ENCODE measurements around the gene CIDEB. TPM values are rescaled to one million over a fixed set of nuclear protein-coding genes. Genes with fewer than 3 reads are reported as not detected.

CIDEB gene
- total and polyA plus RNA-seq, 2 of the 13 experiments (the other 11 are each of a cell fraction or from before 2014, with no cell fraction given): 35.8 to 110 TPM

- no peak for TF ChIP-seq ATAD3A (CRISPR knock-in tag; IDR thresholded peaks at IDR 0.05)
- TF ChIP-seq MAZ (IDR thresholded peaks at IDR 0.05; ENCODE audit: borderline replicate concordance, low read depth, low read length): no peak
- TF ChIP-seq MAZ (CRISPR knock-in tag; IDR thresholded peaks at IDR 0.05; ENCODE audit: low read depth): no peak
- TF ChIP-seq ZSCAN30 (CRISPR knock-in tag; IDR thresholded peaks at IDR 0.05): no peak
- TF ChIP-seq ZMYM3 (CRISPR knock-in tag; IDR thresholded peaks at IDR 0.05): peak; percentile 52; the same call in 1 of the 2 replicates
- TF ChIP-seq SAP130 (CRISPR knock-in tag; IDR thresholded peaks at IDR 0.05; ENCODE audit: low read depth): no peak
- TF ChIP-seq HIC2 (CRISPR knock-in tag; IDR thresholded peaks at IDR 0.05; ENCODE audit: low read depth): peak; percentile 93; the same call in 1 of the 2 replicates
- TF ChIP-seq ZNF704 (CRISPR knock-in tag; IDR thresholded peaks at IDR 0.05; ENCODE audit: borderline replicate concordance): 0 out of 2 replicates have a peak, but pooled peaks have one; percentile 32
- TF ChIP-seq SRY (CRISPR knock-in tag; IDR thresholded peaks at IDR 0.05): no peak
- TF ChIP-seq, protein P1, sequence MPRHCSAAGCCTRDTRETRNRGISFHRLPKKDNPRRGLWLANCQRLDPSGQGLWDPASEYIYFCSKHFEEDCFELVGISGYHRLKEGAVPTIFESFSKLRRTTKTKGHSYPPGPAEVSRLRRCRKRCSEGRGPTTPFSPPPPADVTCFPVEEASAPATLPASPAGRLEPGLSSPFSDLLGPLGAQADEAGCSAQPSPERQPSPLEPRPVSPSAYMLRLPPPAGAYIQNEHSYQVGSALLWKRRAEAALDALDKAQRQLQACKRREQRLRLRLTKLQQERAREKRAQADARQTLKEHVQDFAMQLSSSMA (CRISPR knock-in tag; IDR thresholded peaks at IDR 0.05): no peak
- TF ChIP-seq BRCA1 (CRISPR knock-in tag; IDR thresholded peaks at IDR 0.05): no peak
- 0 out of 2 replicates have a peak, but pooled peaks have one; percentile 19 for TF ChIP-seq ZNF768 (CRISPR knock-in tag; IDR thresholded peaks at IDR 0.05)
- no peak for TF ChIP-seq ZNF205 (CRISPR knock-in tag; IDR thresholded peaks at IDR 0.05)
- no peak for TF ChIP-seq ASH2L (IDR thresholded peaks at IDR 0.05; ENCODE audit: insufficient read length, low read depth, low read length)
- TF ChIP-seq, protein P2, sequence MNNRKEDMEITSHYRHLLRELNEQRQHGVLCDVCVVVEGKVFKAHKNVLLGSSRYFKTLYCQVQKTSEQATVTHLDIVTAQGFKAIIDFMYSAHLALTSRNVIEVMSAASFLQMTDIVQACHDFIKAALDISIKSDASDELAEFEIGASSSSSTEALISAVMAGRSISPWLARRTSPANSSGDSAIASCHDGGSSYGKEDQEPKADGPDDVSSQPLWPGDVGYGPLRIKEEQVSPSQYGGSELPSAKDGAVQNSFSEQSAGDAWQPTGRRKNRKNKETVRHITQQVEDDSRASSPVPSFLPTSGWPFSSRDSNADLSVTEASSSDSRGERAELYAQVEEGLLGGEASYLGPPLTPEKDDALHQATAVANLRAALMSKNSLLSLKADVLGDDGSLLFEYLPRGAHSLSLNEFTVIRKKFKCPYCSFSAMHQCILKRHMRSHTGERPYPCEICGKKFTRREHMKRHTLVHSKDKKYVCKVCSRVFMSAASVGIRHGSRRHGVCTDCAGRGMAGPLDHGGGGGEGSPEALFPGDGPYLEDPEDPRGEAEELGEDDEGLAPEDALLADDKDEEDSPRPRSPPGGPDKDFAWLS (CRISPR knock-in tag; IDR thresholded peaks at IDR 0.05; ENCODE audit: borderline replicate concordance): no peak
- TF ChIP-seq, protein P3, sequence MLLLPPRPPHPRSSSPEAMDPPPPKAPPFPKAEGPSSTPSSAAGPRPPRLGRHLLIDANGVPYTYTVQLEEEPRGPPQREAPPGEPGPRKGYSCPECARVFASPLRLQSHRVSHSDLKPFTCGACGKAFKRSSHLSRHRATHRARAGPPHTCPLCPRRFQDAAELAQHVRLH (CRISPR knock-in tag; IDR thresholded peaks at IDR 0.05; ENCODE audit: borderline replicate concordance, low read depth): no peak
- TF ChIP-seq KAT7 (CRISPR knock-in tag; IDR thresholded peaks at IDR 0.05; ENCODE audit: borderline replicate concordance): no peak
- TF ChIP-seq EP300 (IDR thresholded peaks at IDR 0.05; ENCODE audit: low read depth in 2 of 2, low read length in 2 of 2): no peak
- TF ChIP-seq EP300 (CRISPR knock-in tag; IDR thresholded peaks at IDR 0.05; ENCODE audit: borderline replicate concordance): peak; percentile 8; the same call in 1 of the 2 replicates
- TF ChIP-seq ZNF746 (CRISPR knock-in tag; IDR thresholded peaks at IDR 0.05): no peak
- TF ChIP-seq ZNF329 (CRISPR knock-in tag; IDR thresholded peaks at IDR 0.05; ENCODE audit: low read depth): no peak
- no peak for TF ChIP-seq ZNF350 (CRISPR knock-in tag; IDR thresholded peaks at IDR 0.05; ENCODE audit: borderline replicate concordance, low read depth)
- 0 out of 2 replicates have a peak, but pooled peaks have one; percentile 46 for TF ChIP-seq HOXD1 (CRISPR knock-in tag; IDR thresholded peaks at IDR 0.05)
- TF ChIP-seq ZNF629 (CRISPR knock-in tag; conservative IDR thresholded peaks at IDR 0.05): peak; percentile 83
- TF ChIP-seq ATF7 (IDR thresholded peaks at IDR 0.05): no peak
- TF ChIP-seq ATF7 (CRISPR knock-in tag; IDR thresholded peaks at IDR 0.05): no peak
Measured at GRCh38 chr14:24260026-24260779, 47.6 kb downstream of the CIDEB start (continued).

Data from HepG2 (cell line).